Thyroid gland (tissue), 4 donors: Measurements from ENCODE around the gene PARD6B.

Source experiments
- POLR2A ChIP-seq, 2 donors: fragments of 450-650 bp; IDR thresholded peaks; one replicate each; pipeline ENCODE4 v1.6.1; 2017; ENCODE audit warnings: antibody characterized with exemption in 2 of 2, mild to moderate bottlenecking in 2 of 2, moderate library complexity in 1 of 2
- TF ChIP-seq, protein P1 (sequence below), 6 experiments: fragments of 200-600 bp in 3 of 6; fragments of 450-650 bp in 3 of 6; sonication (generic) in 3 of 6; IDR thresholded peaks; one replicate each; pipeline ENCODE4 v1.5.1; 2016 to 2019; ENCODE audit warnings: antibody characterized with exemption in 6 of 6, mild to moderate bottlenecking in 2 of 6, inconsistent platforms in 1 of 6, moderate library complexity in 1 of 6

DNA sequence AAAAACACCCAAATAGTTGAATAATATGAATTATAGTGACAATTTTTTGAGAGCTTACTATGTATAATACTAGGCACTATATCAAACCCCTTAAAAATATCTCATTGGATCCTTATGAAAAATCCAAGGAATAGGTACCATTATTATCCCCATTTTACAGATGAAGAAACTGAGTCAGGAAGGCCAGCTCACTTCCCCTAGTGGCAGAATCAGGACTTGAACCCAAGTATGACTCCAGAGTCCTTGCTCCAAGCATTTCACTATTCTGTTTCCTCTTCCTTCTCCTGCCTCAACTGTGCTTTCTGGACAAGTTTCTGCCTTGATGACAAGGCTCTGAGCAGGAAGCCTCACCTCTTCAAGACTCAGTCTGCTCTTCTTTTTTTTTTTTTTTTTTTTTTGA is 10.8 kb upstream of the PARD6B start:
- TF ChIP-seq, protein P1, sequence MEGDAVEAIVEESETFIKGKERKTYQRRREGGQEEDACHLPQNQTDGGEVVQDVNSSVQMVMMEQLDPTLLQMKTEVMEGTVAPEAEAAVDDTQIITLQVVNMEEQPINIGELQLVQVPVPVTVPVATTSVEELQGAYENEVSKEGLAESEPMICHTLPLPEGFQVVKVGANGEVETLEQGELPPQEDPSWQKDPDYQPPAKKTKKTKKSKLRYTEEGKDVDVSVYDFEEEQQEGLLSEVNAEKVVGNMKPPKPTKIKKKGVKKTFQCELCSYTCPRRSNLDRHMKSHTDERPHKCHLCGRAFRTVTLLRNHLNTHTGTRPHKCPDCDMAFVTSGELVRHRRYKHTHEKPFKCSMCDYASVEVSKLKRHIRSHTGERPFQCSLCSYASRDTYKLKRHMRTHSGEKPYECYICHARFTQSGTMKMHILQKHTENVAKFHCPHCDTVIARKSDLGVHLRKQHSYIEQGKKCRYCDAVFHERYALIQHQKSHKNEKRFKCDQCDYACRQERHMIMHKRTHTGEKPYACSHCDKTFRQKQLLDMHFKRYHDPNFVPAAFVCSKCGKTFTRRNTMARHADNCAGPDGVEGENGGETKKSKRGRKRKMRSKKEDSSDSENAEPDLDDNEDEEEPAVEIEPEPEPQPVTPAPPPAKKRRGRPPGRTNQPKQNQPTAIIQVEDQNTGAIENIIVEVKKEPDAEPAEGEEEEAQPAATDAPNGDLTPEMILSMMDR (IDR thresholded peaks at IDR 0.05), result no peak
- TF ChIP-seq POLR2A (IDR thresholded peaks at IDR 0.05), result no peak
